H9 (cell line): ENCODE data around the gene DAZAP1. TPM values are rescaled to one million over a fixed set of nuclear protein-coding genes. Genes with fewer than 3 reads are reported as not detected.
A peak's percentile ranks its signal among the peaks of the same experiment; 100 is the strongest.

Experiments
- DNase-seq: peaks from one replicate; pipeline ENCODE4 v3.0.0-alpha.2; 2017
- H2AFZ ChIP-seq: one replicate; pipeline ENCODE4 v1.6.1; 2013; ENCODE audit warnings: mild to moderate bottlenecking, low read length, control low read depth, moderate library complexity
- H2AK5ac ChIP-seq: 2 replicates; pipeline ENCODE4 v1.6.1; 2013; ENCODE audit warnings: low read length, control low read depth, mixed read lengths; ENCODE audit not compliant: insufficient read length
- H2BK120ac ChIP-seq: one replicate; pipeline ENCODE4 v1.6.1; 2013; ENCODE audit warnings: low read depth, mild to moderate bottlenecking, low read length, control low read depth, inconsistent platforms; ENCODE audit not compliant: poor library complexity, severe bottlenecking
- H2BK12ac ChIP-seq: 2 replicates; pipeline ENCODE4 v1.6.1; 2013; ENCODE audit warnings: low read length, control low read depth, mixed read lengths, low read depth; ENCODE audit not compliant: insufficient read length
- H2BK15ac ChIP-seq: 2 replicates; pipeline ENCODE4 v1.6.1; 2013; ENCODE audit warnings: low read depth, low read length, control low read depth
- H2BK20ac ChIP-seq: one replicate; pipeline ENCODE4 v1.6.1; 2013; ENCODE audit warnings: low read depth, mild to moderate bottlenecking, low read length, control low read depth, inconsistent platforms; ENCODE audit not compliant: poor library complexity, severe bottlenecking
- H2BK5ac ChIP-seq: 2 replicates; pipeline ENCODE4 v1.6.1; 2013; ENCODE audit warnings: low read length, control low read depth, mixed read lengths; ENCODE audit not compliant: insufficient read length
- H3K14ac ChIP-seq: 2 replicates; pipeline ENCODE4 v1.6.1; 2013; ENCODE audit warnings: low read length, control low read depth; ENCODE audit not compliant: insufficient read depth
- H3K18ac ChIP-seq: 2 replicates; pipeline ENCODE4 v1.6.1; 2013; ENCODE audit warnings: low read depth, mild to moderate bottlenecking, mixed read lengths, low read length, control low read depth; ENCODE audit not compliant: insufficient read length
- H3K23ac ChIP-seq: 2 replicates; pipeline ENCODE4 v1.6.1; 2013; ENCODE audit warnings: low read length, control low read depth, mixed read lengths, low read depth; ENCODE audit not compliant: insufficient read length
- H3K23me2 ChIP-seq: 2 replicates; pipeline ENCODE4 v1.6.1; 2013; ENCODE audit warnings: low read depth, mild to moderate bottlenecking, mixed read lengths, low read length, control low read depth; ENCODE audit not compliant: insufficient read length, poor library complexity, severe bottlenecking
- H3K27ac ChIP-seq: 2 replicates; pipeline ENCODE4 v1.5.1; 2013; ENCODE audit warnings: low read length, control low read depth, mixed read lengths, low read depth; ENCODE audit not compliant: insufficient read length
- H3K27me3 ChIP-seq: 2 replicates; pipeline ENCODE4 v1.6.1; 2013; ENCODE audit warnings: low read length, control low read depth, inconsistent platforms; ENCODE audit not compliant: insufficient read depth
- H3K4ac ChIP-seq: 2 replicates; pipeline ENCODE4 v1.6.1; 2013; ENCODE audit warnings: low read depth, mild to moderate bottlenecking, control low read depth, inconsistent platforms, low read length, moderate library complexity
- H3K4me1 ChIP-seq: 2 replicates; pipeline ENCODE4 v1.6.1; 2013; ENCODE audit warnings: low read length, control low read depth, inconsistent platforms; ENCODE audit not compliant: insufficient read depth
- H3K4me2 ChIP-seq: 2 replicates; pipeline ENCODE4 v1.6.1; 2013; ENCODE audit warnings: low read length, control low read depth, mixed read lengths; ENCODE audit not compliant: insufficient read length, insufficient read depth
- H3K56ac ChIP-seq: 2 replicates; pipeline ENCODE4 v1.6.1; 2013; ENCODE audit warnings: low read depth, mild to moderate bottlenecking, mixed read lengths, low read length, control low read depth; ENCODE audit not compliant: insufficient read length
- H3K79me1 ChIP-seq: 2 replicates; pipeline ENCODE4 v1.6.1; 2013; ENCODE audit warnings: low read depth, mild to moderate bottlenecking, moderate library complexity, low read length, control low read depth, inconsistent platforms; ENCODE audit not compliant: insufficient read depth, poor library complexity, severe bottlenecking
- H3K79me2 ChIP-seq: 2 replicates; pipeline ENCODE4 v1.6.1; 2013; ENCODE audit warnings: low read length, control low read depth, inconsistent platforms; ENCODE audit not compliant: insufficient read depth
- H3K9ac ChIP-seq: 2 replicates; pipeline ENCODE4 v1.6.1; 2013; ENCODE audit warnings: low read length, control low read depth, mixed read lengths; ENCODE audit not compliant: insufficient read length; ENCODE audit errors: extremely low read depth
- H3K9me3 ChIP-seq: one replicate; pipeline ENCODE4 v1.6.1; 2013; ENCODE audit warnings: low read depth, low read length, inconsistent platforms; ENCODE audit not compliant: control insufficient read depth
- H3T11ph ChIP-seq: one replicate; pipeline ENCODE4 v1.6.1; 2013; ENCODE audit warnings: mild to moderate bottlenecking, low read length, control low read depth, inconsistent platforms
- H4K20me1 ChIP-seq: one replicate; pipeline ENCODE4 v1.6.1; 2013; ENCODE audit not compliant: control insufficient read depth, insufficient read length, insufficient read depth
- H4K5ac ChIP-seq: 2 replicates; pipeline ENCODE4 v1.6.1; 2013; ENCODE audit warnings: low read depth, mild to moderate bottlenecking, mixed read lengths, low read length, control low read depth; ENCODE audit not compliant: insufficient read length
- H4K8ac ChIP-seq: replicated peaks from 2 replicates; pipeline ENCODE4 v1.6.1; 2013; ENCODE audit warnings: low read length, control low read depth, mixed read lengths, low read depth; ENCODE audit not compliant: insufficient read length
- H4K91ac ChIP-seq: 2 replicates; pipeline ENCODE4 v1.6.1; 2013; ENCODE audit warnings: low read depth, mild to moderate bottlenecking, moderate library complexity, mixed read lengths, low read length, control low read depth; ENCODE audit not compliant: insufficient read length
- H3K27ac Mint-ChIP-seq, 3 experiments: 2 replicates in 2 of 3; 3 replicates in 1 of 3; pipeline ENCODE4 v1.8.0; 2020 to 2021; ENCODE audit warnings: mixed read lengths in 3 of 3, mild to moderate bottlenecking in 1 of 3, moderate library complexity in 1 of 3
- H3K27me3 Mint-ChIP-seq: 2 replicates; pipeline ENCODE4 v1.8.0; 2021; ENCODE audit warnings: low read depth, mild to moderate bottlenecking, moderate library complexity, mixed read lengths
- H3K36me3 Mint-ChIP-seq, 3 experiments: 2 replicates in 2 of 3; 3 replicates in 1 of 3; pipeline ENCODE4 v1.8.0; 2020 to 2021; ENCODE audit warnings: low read depth in 3 of 3, mixed read lengths in 3 of 3; ENCODE audit not compliant: insufficient read depth in 1 of 3
- H3K4me1 Mint-ChIP-seq, 2 experiments: 2 replicates each; pipeline ENCODE4 v1.8.0; 2020; ENCODE audit warnings: mixed read lengths in 2 of 2
- H3K4me3 Mint-ChIP-seq, 2 experiments: 2 replicates in 1 of 2; 3 replicates in 1 of 2; pipeline ENCODE4 v1.8.0; 2020 to 2021; ENCODE audit warnings: mild to moderate bottlenecking in 2 of 2, mixed read lengths in 2 of 2, moderate library complexity in 1 of 2
- H3K9me3 Mint-ChIP-seq, 2 experiments: 2 replicates in 1 of 2; 3 replicates in 1 of 2; pipeline ENCODE4 v1.8.0; 2020; ENCODE audit warnings: mild to moderate bottlenecking in 2 of 2, mixed read lengths in 2 of 2, moderate library complexity in 1 of 2
- WGBS: extraction: QIAGEN DNeasy Blood & Tissue Kit; methylation state at CpG from one replicate; pipeline ENCODE4 v1.1.7; 2013; ENCODE audit warnings: missing lambda C conversion rate, low lambda C conversion rate, mixed read lengths; ENCODE audit not compliant: insufficient read length; ENCODE audit errors: extremely low coverage; 5-methylcytosine and 5-hydroxymethylcytosine counted together
- total RNA-seq: library from RNA; stranded (reverse); gene quantifications from 2 replicates; pipeline ENCODE4 v1.2.1, GENCODE V29; 2021
- TF ChIP-seq, protein P1 (sequence below): fragments of 200-600 bp; sonication (generic); conservative IDR thresholded peaks from 3 replicates; pipeline ENCODE4 v1.8.0; 2021; ENCODE audit warnings: antibody characterized with exemption, mild to moderate bottlenecking

DAZAP1 gene
- total RNA-seq, 1 experiment from 2014 or later = 265 TPM

DNA sequence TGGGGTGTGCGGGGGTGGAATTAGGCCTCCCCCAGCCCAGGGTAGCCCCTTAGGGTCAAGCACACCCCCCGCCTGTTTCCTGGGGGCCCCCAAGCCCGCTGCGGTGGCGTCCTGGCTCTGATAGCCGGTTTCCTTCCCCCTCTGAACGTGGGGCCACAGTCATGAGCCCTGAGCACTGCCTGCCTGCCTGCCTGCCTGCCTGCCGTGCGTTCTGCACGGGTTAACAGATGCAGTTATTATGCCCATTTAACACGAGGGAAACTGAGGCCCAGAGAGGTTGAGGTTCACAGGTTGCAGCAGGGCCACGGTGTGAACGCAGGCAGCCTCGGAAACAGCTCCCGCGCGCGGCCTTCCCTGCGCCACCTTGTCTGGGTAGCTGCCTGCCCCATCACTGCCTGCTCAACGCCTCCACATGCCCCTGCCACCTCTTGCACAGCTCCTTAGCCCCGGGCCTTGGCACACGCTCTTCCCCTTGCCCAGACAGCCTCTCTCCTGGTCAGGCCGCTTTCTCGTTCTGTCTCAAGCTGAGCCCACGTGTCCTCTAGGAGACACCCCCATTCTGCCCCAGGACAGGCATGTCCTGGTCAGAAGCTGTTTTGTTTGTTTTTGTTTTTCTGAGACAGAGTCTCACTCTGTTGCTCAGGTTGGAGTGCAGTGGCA is 4.8 kb upstream of the DAZAP1 start:
- no peak overlapping the region for H3K56ac ChIP-seq
- no peak overlapping the region for H2BK120ac ChIP-seq
- no peak overlapping the region for H4K8ac ChIP-seq
- H3K36me3 Mint-ChIP-seq = peaks cover 0 to 8% (median 6%) of the 10 kb centered on the region in 3 experiments; a peak in 3 of 7 replicates
- no peak overlapping the region for H3T11ph ChIP-seq
- no peak overlapping the region for H3K18ac ChIP-seq
- WGBS = no CpG with 5 or more reads among the region's 25 CpGs
- peaks cover 6 to 14% of the 10 kb centered on the region in 2 experiments for H3K4me1 Mint-ChIP-seq
- no peaks in the 10 kb centered on the region for H3K9me3 Mint-ChIP-seq
- H3K27ac ChIP-seq = no peak overlapping the region
- TF ChIP-seq, protein P1, sequence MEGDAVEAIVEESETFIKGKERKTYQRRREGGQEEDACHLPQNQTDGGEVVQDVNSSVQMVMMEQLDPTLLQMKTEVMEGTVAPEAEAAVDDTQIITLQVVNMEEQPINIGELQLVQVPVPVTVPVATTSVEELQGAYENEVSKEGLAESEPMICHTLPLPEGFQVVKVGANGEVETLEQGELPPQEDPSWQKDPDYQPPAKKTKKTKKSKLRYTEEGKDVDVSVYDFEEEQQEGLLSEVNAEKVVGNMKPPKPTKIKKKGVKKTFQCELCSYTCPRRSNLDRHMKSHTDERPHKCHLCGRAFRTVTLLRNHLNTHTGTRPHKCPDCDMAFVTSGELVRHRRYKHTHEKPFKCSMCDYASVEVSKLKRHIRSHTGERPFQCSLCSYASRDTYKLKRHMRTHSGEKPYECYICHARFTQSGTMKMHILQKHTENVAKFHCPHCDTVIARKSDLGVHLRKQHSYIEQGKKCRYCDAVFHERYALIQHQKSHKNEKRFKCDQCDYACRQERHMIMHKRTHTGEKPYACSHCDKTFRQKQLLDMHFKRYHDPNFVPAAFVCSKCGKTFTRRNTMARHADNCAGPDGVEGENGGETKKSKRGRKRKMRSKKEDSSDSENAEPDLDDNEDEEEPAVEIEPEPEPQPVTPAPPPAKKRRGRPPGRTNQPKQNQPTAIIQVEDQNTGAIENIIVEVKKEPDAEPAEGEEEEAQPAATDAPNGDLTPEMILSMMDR = no peak
- no peaks in the 10 kb centered on the region for H3K27me3 ChIP-seq
- H2AK5ac ChIP-seq = no peak overlapping the region
- H2AFZ ChIP-seq = no peak overlapping the region
- DNase-seq = no peak
- H2BK15ac ChIP-seq = no peak overlapping the region
- H3K23me2 ChIP-seq = no peaks in the 10 kb centered on the region
- H4K91ac ChIP-seq = no peak overlapping the region
- no peaks in the 10 kb centered on the region for H3K79me1 ChIP-seq
- no peak overlapping the region for H2BK12ac ChIP-seq
- no peak overlapping the region for H3K27ac Mint-ChIP-seq
- no peak overlapping the region for H2BK20ac ChIP-seq
- H3K4me1 ChIP-seq = no peaks in the 10 kb centered on the region
- H3K23ac ChIP-seq = no peak overlapping the region
- peak overlapping the region in 1 of 2 experiments; percentile 21; a peak in 2 of 5 replicates for H3K4me3 Mint-ChIP-seq
- H3K9me3 ChIP-seq = no peaks in the 10 kb centered on the region
- no peak overlapping the region for H4K5ac ChIP-seq
- H3K27me3 Mint-ChIP-seq = peaks cover 13% of the 10 kb centered on the region
- H3K79me2 ChIP-seq = no peaks in the 10 kb centered on the region
- H4K20me1 ChIP-seq = no peaks in the 10 kb centered on the region
- no peak overlapping the region for H3K14ac ChIP-seq
- H3K4ac ChIP-seq = no peak overlapping the region
- no peak overlapping the region for H2BK5ac ChIP-seq
- no peak overlapping the region for H3K4me2 ChIP-seq
- H3K9ac ChIP-seq = no peak overlapping the region
